ENCODE measurements around the gene LPCAT3. TPM values are rescaled to one million over a fixed set of nuclear protein-coding genes. Genes with fewer than 3 reads are reported as not detected.
A peak's percentile ranks its signal among the peaks of the same experiment; 100 is the strongest.

The LPCAT3 gene
- total RNA-seq, 2 donors from 2014 or later, result 28.3 to 29.0 TPM

GRCh38 chr12:6957151-6957701, 61.0 kb downstream of the LPCAT3 start:
- Mint-ChIP-seq H3K36me3 (ENCODE audit: insufficient read depth in 2 of 2) (peaks cover 7 to 20% of the 10 kb centered on the region in 2 donors), H3K27me3 (ENCODE audit: low read depth) (no peaks in the 10 kb centered on the region), H3K9me3 (no peaks in the 10 kb centered on the region), H3K4me3 (peak overlapping the region; percentile 77 to 92), H3K4me1 (ENCODE audit: low read depth) (peaks cover 91% of the 10 kb centered on the region), H3K27ac (peak overlapping the region; percentile 66)
- no peak for ATAC-seq (replicated peaks in 1 of 2)
- DNase-seq, result no peak

GRCh38 chr12:6956021-6956727, 62.1 kb downstream of the LPCAT3 start:
- ATAC-seq (replicated peaks in 1 of 2) (no peak), DNase-seq (no peak)
- H3K4me1 Mint-ChIP-seq (ENCODE audit: low read depth), result peaks cover 80% of the 10 kb centered on the region
- H3K27ac Mint-ChIP-seq, result peak overlapping the region; percentile 0
- peaks cover 8 to 23% of the 10 kb centered on the region in 2 donors for H3K36me3 Mint-ChIP-seq (ENCODE audit: insufficient read depth in 2 of 2)
- no peaks in the 10 kb centered on the region for H3K9me3 Mint-ChIP-seq
- H3K4me3 Mint-ChIP-seq, result peak overlapping the region; percentile 77 to 92
- no peaks in the 10 kb centered on the region for H3K27me3 Mint-ChIP-seq (ENCODE audit: low read depth)

GRCh38 chr12:6955108-6956020, 62.9 kb downstream of the LPCAT3 start:
- Mint-ChIP-seq H3K4me3 (peak overlapping the region; percentile 77 to 92), H3K27ac (peak overlapping the region; percentile 99), H3K27me3 (ENCODE audit: low read depth) (no peaks in the 10 kb centered on the region), H3K4me1 (ENCODE audit: low read depth) (peaks cover 77% of the 10 kb centered on the region), H3K9me3 (no peaks in the 10 kb centered on the region), H3K36me3 (ENCODE audit: insufficient read depth in 2 of 2) (peaks cover 8 to 21% of the 10 kb centered on the region in 2 donors)
- ATAC-seq (replicated peaks in 1 of 2) (no peak), DNase-seq (no peak)

- Mint-ChIP-seq H3K4me1 (ENCODE audit: low read depth) (peaks cover 77% of the 10 kb centered on the region), H3K9me3 (no peaks in the 10 kb centered on the region), H3K27me3 (ENCODE audit: low read depth) (no peaks in the 10 kb centered on the region), H3K36me3 (ENCODE audit: insufficient read depth in 2 of 2) (peaks cover 8 to 21% of the 10 kb centered on the region in 2 donors), H3K4me3 (peak overlapping the region; percentile 77 to 92), H3K27ac (peak overlapping the region; percentile 99)
- no peak for ATAC-seq (replicated peaks in 1 of 2)
- no peak for DNase-seq
Observed at GRCh38 chr12:6954316-6955107, 63.8 kb downstream of the LPCAT3 start.

- DNase-seq (peak; percentile 74 to 80), ATAC-seq (replicated peaks in 1 of 2) (peak; percentile 37 to 49)
- peaks cover 77% of the 10 kb centered on the region for H3K4me1 Mint-ChIP-seq (ENCODE audit: low read depth)
- H3K36me3 Mint-ChIP-seq (ENCODE audit: insufficient read depth in 2 of 2), result peaks cover 8 to 21% of the 10 kb centered on the region in 2 donors
- H3K27ac Mint-ChIP-seq, result peak overlapping the region; percentile 99
- no peaks in the 10 kb centered on the region for H3K27me3 Mint-ChIP-seq (ENCODE audit: low read depth)
- peak overlapping the region; percentile 77 to 92 for H3K4me3 Mint-ChIP-seq
- H3K9me3 Mint-ChIP-seq, result no peaks in the 10 kb centered on the region
Observed at GRCh38 chr12:6953442-6954315, 64.6 kb downstream of the LPCAT3 start.

- peak overlapping the region; percentile 77 to 92 for H3K4me3 Mint-ChIP-seq
- ATAC-seq (replicated peaks in 1 of 2), result no peak
- peaks cover 77% of the 10 kb centered on the region for H3K4me1 Mint-ChIP-seq (ENCODE audit: low read depth)
- H3K36me3 Mint-ChIP-seq (ENCODE audit: insufficient read depth in 2 of 2), result peaks cover 8 to 15% of the 10 kb centered on the region in 2 donors
- H3K27me3 Mint-ChIP-seq (ENCODE audit: low read depth), result no peaks in the 10 kb centered on the region
- DNase-seq, result no peak
- H3K9me3 Mint-ChIP-seq, result no peaks in the 10 kb centered on the region
- peak overlapping the region; percentile 99 for H3K27ac Mint-ChIP-seq
Observed at GRCh38 chr12:6952863-6953441, 65.3 kb downstream of the LPCAT3 start.

GRCh38 chr12:6952121-6952862, 66.0 kb downstream of the LPCAT3 start:
- H3K9me3 Mint-ChIP-seq, result no peaks in the 10 kb centered on the region
- H3K4me1 Mint-ChIP-seq (ENCODE audit: low read depth), result peaks cover 78% of the 10 kb centered on the region
- ATAC-seq (replicated peaks in 1 of 2), result no peak
- peaks cover 8 to 15% of the 10 kb centered on the region in 2 donors for H3K36me3 Mint-ChIP-seq (ENCODE audit: insufficient read depth in 2 of 2)
- no peak for DNase-seq
- H3K27ac Mint-ChIP-seq, result peak overlapping the region; percentile 90
- H3K27me3 Mint-ChIP-seq (ENCODE audit: low read depth), result no peaks in the 10 kb centered on the region
- H3K4me3 Mint-ChIP-seq, result peak overlapping the region; percentile 77 to 92

GRCh38 chr12:6951551-6952120, 66.6 kb downstream of the LPCAT3 start:
- Mint-ChIP-seq H3K9me3 (no peaks in the 10 kb centered on the region), H3K4me3 (peak overlapping the region; percentile 77 to 92), H3K4me1 (ENCODE audit: low read depth) (peaks cover 78% of the 10 kb centered on the region), H3K27me3 (ENCODE audit: low read depth) (no peaks in the 10 kb centered on the region), H3K36me3 (ENCODE audit: insufficient read depth in 2 of 2) (peaks cover 11 to 15% of the 10 kb centered on the region in 2 donors), H3K27ac (peak overlapping the region; percentile 96)
- peak in 1 of 2 donors; percentile 44 for DNase-seq
- peak; percentile 5 to 12 for ATAC-seq (replicated peaks in 1 of 2)

- Mint-ChIP-seq H3K9me3 (no peaks in the 10 kb centered on the region), H3K27me3 (ENCODE audit: low read depth) (no peaks in the 10 kb centered on the region), H3K27ac (peak within 1 kb of the TSS; percentile 96), H3K4me1 (ENCODE audit: low read depth) (peaks cover 78% of the 10 kb centered on the region), H3K36me3 (ENCODE audit: insufficient read depth in 2 of 2) (peaks cover 11 to 15% of the 10 kb centered on the region in 2 donors), H3K4me3 (peak within 1 kb of the TSS; percentile 77 to 92)
- ATAC-seq (replicated peaks in 1 of 2), result peak; percentile 28 to 37
- peak; percentile 69 to 72 for DNase-seq
Observed at GRCh38 chr12:6950811-6951540, 67.3 kb downstream of the LPCAT3 start, which contains the start of gene PTPN6. Gene PTPN6 (plus strand): TSS chr12:6951356. CDS start chr12:6951513, 157 bp downstream.

GRCh38 chr12:6950401-6950801, 67.9 kb downstream of the LPCAT3 start:
- Mint-ChIP-seq H3K27ac (peak overlapping the region; percentile 96), H3K27me3 (ENCODE audit: low read depth) (no peaks in the 10 kb centered on the region), H3K4me1 (ENCODE audit: low read depth) (peaks cover 78% of the 10 kb centered on the region), H3K4me3 (peak overlapping the region; percentile 77 to 92), H3K36me3 (ENCODE audit: insufficient read depth in 2 of 2) (peaks cover 11 to 12% of the 10 kb centered on the region in 2 donors), H3K9me3 (no peaks in the 10 kb centered on the region)
- peak; percentile 62 to 69 for DNase-seq
- peak; percentile 12 to 25 for ATAC-seq (replicated peaks in 1 of 2)

Data from activated T-cell treated with anti-CD3 and anti-CD28 coated beads, Interleukin-2, amount 50 U/mL, for 72 hours (primary cell).